Activated T-helper 2 cell treated with anti-CD3 and anti-CD28 coated beads, Interferon-gamma antibody, Interleukin-2, Interleukin-4, amounts not matched to agents 10 μg/mL and 5 μg/mL and 100 μg/mL, durations not matched to agents 14 hours and 24 hours and 36 hours (primary cell): ENCODE measurements around the gene CHDH. TPM values are rescaled to one million over a fixed set of nuclear protein-coding genes. Genes with fewer than 3 reads are reported as not detected.

ENCODE experiments used
- DNase-seq: peaks from one replicate; pipeline ENCODE4 v3.0.0; 2021; ENCODE audit warnings: low spot score
- H3K27ac Mint-ChIP-seq: one replicate; pipeline ENCODE4 v1.8.0; 2021; ENCODE audit warnings: mixed read lengths
- H3K27me3 Mint-ChIP-seq: one replicate; pipeline ENCODE4 v1.8.0; 2021; ENCODE audit warnings: low read depth, mixed read lengths
- H3K36me3 Mint-ChIP-seq: one replicate; pipeline ENCODE4 v1.8.0; 2021; ENCODE audit warnings: low read depth, mixed read lengths
- H3K4me1 Mint-ChIP-seq: one replicate; pipeline ENCODE4 v1.8.0; 2021; ENCODE audit warnings: low read depth, mixed read lengths
- H3K4me3 Mint-ChIP-seq: one replicate; pipeline ENCODE4 v1.8.0; 2021; ENCODE audit warnings: low read depth, mild to moderate bottlenecking, moderate library complexity, mixed read lengths
- H3K9me3 Mint-ChIP-seq: one replicate; pipeline ENCODE4 v1.8.0; 2021; ENCODE audit warnings: mixed read lengths
- intact Hi-C: fragments of 100-400 bp; cut with micrococcal nuclease; formaldehyde crosslinking; loops from one replicate; pipeline ENCODE4 v1.15.1; 2023
- total RNA-seq: library from RNA; stranded (reverse); gene quantifications from 2 replicates; pipeline ENCODE4 v1.2.3, GENCODE V29; 2022

Gene CHDH
- total RNA-seq, 1 donor from 2014 or later, result 10.7 TPM

GRCh38 chr3:53800041-53800906, 45.9 kb downstream of the CHDH start:
- Mint-ChIP-seq H3K4me1 (peaks cover 1% of the 10 kb centered on the region), H3K4me3 (no peak overlapping the region), H3K9me3 (no peaks in the 10 kb centered on the region), H3K36me3 (no peaks in the 10 kb centered on the region), H3K27me3 (peaks cover 12% of the 10 kb centered on the region), H3K27ac (no peak overlapping the region)
- intact Hi-C loops, result no loop called here
- DNase-seq, result no peak

GRCh38 chr3:53799338-53799865, 46.8 kb downstream of the CHDH start:
- Mint-ChIP-seq H3K27ac (no peak overlapping the region), H3K27me3 (peaks cover 15% of the 10 kb centered on the region), H3K9me3 (no peaks in the 10 kb centered on the region), H3K36me3 (no peaks in the 10 kb centered on the region), H3K4me1 (no peaks in the 10 kb centered on the region), H3K4me3 (no peak overlapping the region)
- intact Hi-C loops, result no loop called here
- DNase-seq, result no peak

- no peaks in the 10 kb centered on the region for H3K9me3 Mint-ChIP-seq
- peaks cover 17% of the 10 kb centered on the region for H3K27me3 Mint-ChIP-seq
- H3K27ac Mint-ChIP-seq, result no peak overlapping the region
- no peak for DNase-seq
- no peaks in the 10 kb centered on the region for H3K4me1 Mint-ChIP-seq
- intact Hi-C loops, result no loop called here
- H3K4me3 Mint-ChIP-seq, result no peak overlapping the region
- no peaks in the 10 kb centered on the region for H3K36me3 Mint-ChIP-seq
Measured at GRCh38 chr3:53798144-53798543, 48.1 kb downstream of the CHDH start.

GRCh38 chr3:53795789-53796560, 50.2 kb downstream of the CHDH start:
- DNase-seq, result no peak
- H3K4me3 Mint-ChIP-seq, result no peak overlapping the region
- no peaks in the 10 kb centered on the region for H3K4me1 Mint-ChIP-seq
- H3K27ac Mint-ChIP-seq, result no peak overlapping the region
- no peaks in the 10 kb centered on the region for H3K36me3 Mint-ChIP-seq
- no peaks in the 10 kb centered on the region for H3K9me3 Mint-ChIP-seq
- H3K27me3 Mint-ChIP-seq, result peaks cover 17% of the 10 kb centered on the region
- intact Hi-C loops, result no loop called here

- Mint-ChIP-seq H3K36me3 (no peaks in the 10 kb centered on the region), H3K4me3 (no peak overlapping the region), H3K4me1 (no peaks in the 10 kb centered on the region), H3K9me3 (no peaks in the 10 kb centered on the region), H3K27ac (no peak overlapping the region), H3K27me3 (peaks cover 20% of the 10 kb centered on the region)
- intact Hi-C loops, result no loop called here
- no peak for DNase-seq
Measured at GRCh38 chr3:53795176-53795575, 51.0 kb downstream of the CHDH start.

GRCh38 chr3:53794597-53794996, 51.6 kb downstream of the CHDH start:
- Mint-ChIP-seq H3K4me3 (no peak overlapping the region), H3K27ac (no peak overlapping the region), H3K36me3 (no peaks in the 10 kb centered on the region), H3K4me1 (no peaks in the 10 kb centered on the region), H3K27me3 (peaks cover 25% of the 10 kb centered on the region), H3K9me3 (no peaks in the 10 kb centered on the region)
- intact Hi-C loops, result no loop called here
- no peak for DNase-seq

GRCh38 chr3:53792866-53793265, 53.4 kb downstream of the CHDH start:
- Mint-ChIP-seq H3K27ac (no peak overlapping the region), H3K4me1 (no peaks in the 10 kb centered on the region), H3K36me3 (no peaks in the 10 kb centered on the region), H3K4me3 (no peak overlapping the region), H3K27me3 (peaks cover 32% of the 10 kb centered on the region), H3K9me3 (no peaks in the 10 kb centered on the region)
- intact Hi-C loops, result no loop called here
- DNase-seq, result no peak

- Mint-ChIP-seq H3K4me3 (no peak overlapping the region), H3K36me3 (no peaks in the 10 kb centered on the region), H3K27me3 (peaks cover 34% of the 10 kb centered on the region), H3K27ac (no peak overlapping the region), H3K4me1 (no peaks in the 10 kb centered on the region), H3K9me3 (no peaks in the 10 kb centered on the region)
- intact Hi-C loops, result no loop called here
- no peak for DNase-seq
Measured at GRCh38 chr3:53791317-53791716, 54.9 kb downstream of the CHDH start.

GRCh38 chr3:53790470-53790869, 55.7 kb downstream of the CHDH start:
- Mint-ChIP-seq H3K4me3 (no peak overlapping the region), H3K4me1 (no peaks in the 10 kb centered on the region), H3K27ac (no peak overlapping the region), H3K36me3 (no peaks in the 10 kb centered on the region), H3K27me3 (peaks cover 31% of the 10 kb centered on the region), H3K9me3 (no peaks in the 10 kb centered on the region)
- no peak for DNase-seq
- intact Hi-C loops, result no loop called here

GRCh38 chr3:53789459-53789858, 56.8 kb downstream of the CHDH start:
- Mint-ChIP-seq H3K36me3 (no peaks in the 10 kb centered on the region), H3K27me3 (peaks cover 24% of the 10 kb centered on the region), H3K27ac (no peak overlapping the region), H3K4me3 (no peak overlapping the region), H3K4me1 (no peaks in the 10 kb centered on the region), H3K9me3 (no peaks in the 10 kb centered on the region)
- intact Hi-C loops, result no loop called here
- no peak for DNase-seq

- Mint-ChIP-seq H3K4me1 (no peaks in the 10 kb centered on the region), H3K27me3 (peaks cover 22% of the 10 kb centered on the region), H3K27ac (no peak overlapping the region), H3K9me3 (no peaks in the 10 kb centered on the region), H3K36me3 (no peaks in the 10 kb centered on the region), H3K4me3 (no peak overlapping the region)
- intact Hi-C loops, result no loop called here
- no peak for DNase-seq
Measured at GRCh38 chr3:53788038-53788437, 58.2 kb downstream of the CHDH start.

GRCh38 chr3:53787016-53787415, 59.2 kb downstream of the CHDH start:
- H3K4me3 Mint-ChIP-seq, result no peak overlapping the region
- no peak for DNase-seq
- H3K4me1 Mint-ChIP-seq, result no peaks in the 10 kb centered on the region
- H3K36me3 Mint-ChIP-seq, result no peaks in the 10 kb centered on the region
- no peak overlapping the region for H3K27ac Mint-ChIP-seq
- no peaks in the 10 kb centered on the region for H3K9me3 Mint-ChIP-seq
- intact Hi-C loops, result no loop called here
- H3K27me3 Mint-ChIP-seq, result peaks cover 22% of the 10 kb centered on the region

GRCh38 chr3:53780806-53781205, 65.4 kb downstream of the CHDH start:
- Mint-ChIP-seq H3K4me3 (no peak overlapping the region), H3K36me3 (no peaks in the 10 kb centered on the region), H3K27me3 (peaks cover 6% of the 10 kb centered on the region), H3K27ac (no peak overlapping the region), H3K4me1 (peaks cover 14% of the 10 kb centered on the region), H3K9me3 (no peaks in the 10 kb centered on the region)
- intact Hi-C loops, result no loop called here
- no peak for DNase-seq
